GM12878 (cell line): Measurements from ENCODE around the gene VAC14. TPM values are rescaled to one million over a fixed set of nuclear protein-coding genes. Genes with fewer than 3 reads are reported as not detected.

Source experiments
- ATF7 ChIP-seq: fragments of 450-650 bp; IDR thresholded peaks from 2 replicates; pipeline ENCODE4 v1.6.1; 2016; ENCODE audit warnings: low read depth, mild to moderate bottlenecking
- CHD2 ChIP-seq: IDR thresholded peaks from 2 replicates; pipeline ENCODE4 v1.6.1; 2011; ENCODE audit warnings: low read depth, low read length, improper control_type of control experiment, borderline replicate concordance
- CREM ChIP-seq: IDR thresholded peaks from 2 replicates; pipeline ENCODE4 v1.6.1; 2014; ENCODE audit warnings: antibody characterized with exemption, low read depth
- DPF2 ChIP-seq: fragments of 450-650 bp; IDR thresholded peaks from 2 replicates; pipeline ENCODE4 v1.6.1; 2017; ENCODE audit warnings: mild to moderate bottlenecking
- EZH2 ChIP-seq: IDR thresholded peaks from 2 replicates; pipeline ENCODE4 v1.6.1; 2012; ENCODE audit warnings: low read depth, mild to moderate bottlenecking, control low read depth, inconsistent platforms, low read length, borderline replicate concordance; ENCODE audit not compliant: control insufficient read depth
- IKZF2 ChIP-seq, 2 experiments: fragments of 450-650 bp; IDR thresholded peaks; 2 replicates each; pipeline ENCODE4 v1.6.1; 2017; ENCODE audit warnings: mild to moderate bottlenecking in 2 of 2, moderate library complexity in 2 of 2
- KDM1A ChIP-seq: fragments of 200-600 bp; sonication (generic); IDR thresholded peaks from 2 replicates; pipeline ENCODE4 v1.6.1; 2016; ENCODE audit warnings: borderline replicate concordance
- MEF2B ChIP-seq: fragments of 450-650 bp; IDR thresholded peaks from 2 replicates; pipeline ENCODE4 v1.6.1; 2018; ENCODE audit warnings: mild to moderate bottlenecking, moderate library complexity; ENCODE audit not compliant: partially characterized antibody, poor library complexity, severe bottlenecking
- MXI1 ChIP-seq: fragments of 150-350 bp; IDR thresholded peaks from 2 replicates; pipeline ENCODE4 v1.6.1; 2011; ENCODE audit warnings: low read depth, mild to moderate bottlenecking, inconsistent platforms, low read length, improper control_type of control experiment
- MYB ChIP-seq: fragments of 150-350 bp; IDR thresholded peaks from 2 replicates; pipeline ENCODE4 v1.6.1; 2014; ENCODE audit warnings: mild to moderate bottlenecking, low read depth, low read length, borderline replicate concordance
- RBBP5 ChIP-seq: fragments of 200-600 bp; sonication (generic); conservative IDR thresholded peaks from 2 replicates; pipeline ENCODE4 v1.6.1; 2016
- RELA ChIP-seq: fragments of 450-650 bp; IDR thresholded peaks from 2 replicates; pipeline ENCODE4 v1.8.0; 2014; ENCODE audit warnings: borderline replicate concordance; ENCODE audit not compliant: partially characterized antibody
- SKIL ChIP-seq: fragments of 450-650 bp; IDR thresholded peaks from 2 replicates; pipeline ENCODE4 v1.6.1; 2017; ENCODE audit warnings: mild to moderate bottlenecking, low read depth, inconsistent platforms; ENCODE audit not compliant: poor library complexity, severe bottlenecking
- ZBTB11 ChIP-seq: fragments of 450-650 bp; formaldehyde crosslinking; IDR thresholded peaks from 2 replicates; pipeline ENCODE4 v1.5.0; 2022; ENCODE audit warnings: mild to moderate bottlenecking, missing genetic modification characterization
- ZBTB33 ChIP-seq: fragments of 450-650 bp; IDR thresholded peaks from 2 replicates; pipeline ENCODE4 v1.6.1; 2017; ENCODE audit warnings: mild to moderate bottlenecking
- polyA plus RNA-seq, 11 experiments: library from polyadenylated mRNA; depleted of rRNA in 4 of 11; unstranded in 6 of 11; stranded (reverse) in 5 of 11; fragments of >200 nt; fragmentation: Nextera tagmentation in 4 of 11; fragmentation: Illumina TruSeq in 1 of 11; extraction: Ambion mirVana in 4 of 11; extraction: Trizol in 1 of 11; gene quantifications; 1 replicate in 1 of 11; 2 replicates in 10 of 11; pipeline versions ENCODE4 v1.2.1 to v1.2.3, GENCODE V29; 2011 to 2016; ENCODE audit warnings: inconsistent platforms in 2 of 11, missing spikeins in 2 of 11, low read depth in 1 of 11
- total RNA-seq, 4 experiments: library from RNA; depleted of rRNA in 3 of 4; stranded (reverse); fragments of >200 nt in 3 of 4; fragmentation: Illumina TruSeq in 1 of 4; extraction: Trizol in 1 of 4; gene quantifications; 2 replicates each; pipeline versions ENCODE4 v1.2.1 to v1.2.3, GENCODE V29; 2013 to 2021
- TF ChIP-seq, protein P1 (sequence below): fragments of 450-650 bp; IDR thresholded peaks from 2 replicates; pipeline ENCODE4 v1.6.1; 2017; ENCODE audit warnings: low read depth, mild to moderate bottlenecking, moderate library complexity
- TF ChIP-seq, protein P2 (sequence below): fragments of 150-350 bp; IDR thresholded peaks from 2 replicates; pipeline ENCODE4 v1.6.1; 2014; ENCODE audit warnings: mild to moderate bottlenecking, low read depth, low read length

The VAC14 gene
- total and polyA plus RNA-seq, 10 of the 15 experiments (the other 5 are each of a cell fraction or from before 2014, with no cell fraction given) = 1.3 to 45.5 (median 25.5) TPM

DNA sequence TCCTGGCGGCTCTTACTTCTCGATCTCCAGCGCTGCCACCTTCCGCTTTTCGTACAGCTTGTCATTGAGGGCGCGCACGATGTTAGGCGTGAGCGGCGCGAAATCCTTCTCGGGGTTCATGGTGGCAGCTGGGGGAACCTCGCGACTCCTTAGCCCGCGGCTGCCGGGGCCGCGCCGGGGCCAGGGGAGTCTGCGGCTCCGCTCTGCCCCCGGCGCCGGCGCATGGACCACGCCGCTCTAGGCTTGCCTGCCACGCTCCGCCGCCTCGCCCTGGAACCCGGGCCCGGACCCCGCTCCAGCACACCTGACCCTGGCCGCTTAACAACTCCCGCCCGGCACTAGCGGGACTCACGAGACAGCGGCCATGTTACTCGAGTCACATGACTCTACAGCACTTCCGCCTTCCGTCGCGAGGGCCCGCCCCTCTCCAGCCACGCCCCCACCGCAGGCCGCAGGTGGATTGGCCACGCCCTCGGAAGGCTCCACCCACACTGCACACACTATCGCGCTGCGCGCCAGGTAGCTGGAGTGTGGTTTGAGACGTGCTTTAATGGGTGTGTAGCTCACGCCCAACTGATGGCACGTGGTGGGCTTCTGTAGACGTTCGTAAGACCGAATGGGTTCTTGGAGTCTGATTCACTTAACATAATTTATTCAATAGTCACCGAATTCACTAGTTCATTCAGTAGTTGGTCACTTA lies at the start of gene VAC14 (continued):
- TF ChIP-seq ZBTB11 = peak; percentile 35; the same call in 1 of the 2 replicates
- TF ChIP-seq MEF2B = peak; percentile 12
- no peak for TF ChIP-seq MYB
- TF ChIP-seq, protein P1, sequence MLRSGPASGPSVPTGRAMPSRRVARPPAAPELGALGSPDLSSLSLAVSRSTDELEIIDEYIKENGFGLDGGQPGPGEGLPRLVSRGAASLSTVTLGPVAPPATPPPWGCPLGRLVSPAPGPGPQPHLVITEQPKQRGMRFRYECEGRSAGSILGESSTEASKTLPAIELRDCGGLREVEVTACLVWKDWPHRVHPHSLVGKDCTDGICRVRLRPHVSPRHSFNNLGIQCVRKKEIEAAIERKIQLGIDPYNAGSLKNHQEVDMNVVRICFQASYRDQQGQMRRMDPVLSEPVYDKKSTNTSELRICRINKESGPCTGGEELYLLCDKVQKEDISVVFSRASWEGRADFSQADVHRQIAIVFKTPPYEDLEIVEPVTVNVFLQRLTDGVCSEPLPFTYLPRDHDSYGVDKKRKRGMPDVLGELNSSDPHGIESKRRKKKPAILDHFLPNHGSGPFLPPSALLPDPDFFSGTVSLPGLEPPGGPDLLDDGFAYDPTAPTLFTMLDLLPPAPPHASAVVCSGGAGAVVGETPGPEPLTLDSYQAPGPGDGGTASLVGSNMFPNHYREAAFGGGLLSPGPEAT = peak; percentile 87
- no peak for TF ChIP-seq EZH2
- no peak for TF ChIP-seq ZBTB33
- TF ChIP-seq IKZF2 (IDR thresholded peaks at IDR 0.05) = no peak
- no peak for TF ChIP-seq ATF7
- peak; percentile 77; the same call in 1 of the 2 replicates for TF ChIP-seq CHD2
- TF ChIP-seq SKIL = no peak
- peak; percentile 88 for TF ChIP-seq MXI1
- TF ChIP-seq CREM = no peak
- TF ChIP-seq, protein P2, sequence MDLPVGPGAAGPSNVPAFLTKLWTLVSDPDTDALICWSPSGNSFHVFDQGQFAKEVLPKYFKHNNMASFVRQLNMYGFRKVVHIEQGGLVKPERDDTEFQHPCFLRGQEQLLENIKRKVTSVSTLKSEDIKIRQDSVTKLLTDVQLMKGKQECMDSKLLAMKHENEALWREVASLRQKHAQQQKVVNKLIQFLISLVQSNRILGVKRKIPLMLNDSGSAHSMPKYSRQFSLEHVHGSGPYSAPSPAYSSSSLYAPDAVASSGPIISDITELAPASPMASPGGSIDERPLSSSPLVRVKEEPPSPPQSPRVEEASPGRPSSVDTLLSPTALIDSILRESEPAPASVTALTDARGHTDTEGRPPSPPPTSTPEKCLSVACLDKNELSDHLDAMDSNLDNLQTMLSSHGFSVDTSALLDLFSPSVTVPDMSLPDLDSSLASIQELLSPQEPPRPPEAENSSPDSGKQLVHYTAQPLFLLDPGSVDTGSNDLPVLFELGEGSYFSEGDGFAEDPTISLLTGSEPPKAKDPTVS = no peak
- no peak for TF ChIP-seq KDM1A
- TF ChIP-seq RBBP5 = no peak
- peak; percentile 68 for TF ChIP-seq DPF2
- TF ChIP-seq RELA = peak; percentile 46
